ENCODE results near the gene SPAG4.
A peak's percentile ranks its signal among the peaks of the same experiment; 100 is the strongest.

SPAG4 gene, protein sequence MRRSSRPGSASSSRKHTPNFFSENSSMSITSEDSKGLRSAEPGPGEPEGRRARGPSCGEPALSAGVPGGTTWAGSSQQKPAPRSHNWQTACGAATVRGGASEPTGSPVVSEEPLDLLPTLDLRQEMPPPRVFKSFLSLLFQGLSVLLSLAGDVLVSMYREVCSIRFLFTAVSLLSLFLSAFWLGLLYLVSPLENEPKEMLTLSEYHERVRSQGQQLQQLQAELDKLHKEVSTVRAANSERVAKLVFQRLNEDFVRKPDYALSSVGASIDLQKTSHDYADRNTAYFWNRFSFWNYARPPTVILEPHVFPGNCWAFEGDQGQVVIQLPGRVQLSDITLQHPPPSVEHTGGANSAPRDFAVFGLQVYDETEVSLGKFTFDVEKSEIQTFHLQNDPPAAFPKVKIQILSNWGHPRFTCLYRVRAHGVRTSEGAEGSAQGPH

DNA sequence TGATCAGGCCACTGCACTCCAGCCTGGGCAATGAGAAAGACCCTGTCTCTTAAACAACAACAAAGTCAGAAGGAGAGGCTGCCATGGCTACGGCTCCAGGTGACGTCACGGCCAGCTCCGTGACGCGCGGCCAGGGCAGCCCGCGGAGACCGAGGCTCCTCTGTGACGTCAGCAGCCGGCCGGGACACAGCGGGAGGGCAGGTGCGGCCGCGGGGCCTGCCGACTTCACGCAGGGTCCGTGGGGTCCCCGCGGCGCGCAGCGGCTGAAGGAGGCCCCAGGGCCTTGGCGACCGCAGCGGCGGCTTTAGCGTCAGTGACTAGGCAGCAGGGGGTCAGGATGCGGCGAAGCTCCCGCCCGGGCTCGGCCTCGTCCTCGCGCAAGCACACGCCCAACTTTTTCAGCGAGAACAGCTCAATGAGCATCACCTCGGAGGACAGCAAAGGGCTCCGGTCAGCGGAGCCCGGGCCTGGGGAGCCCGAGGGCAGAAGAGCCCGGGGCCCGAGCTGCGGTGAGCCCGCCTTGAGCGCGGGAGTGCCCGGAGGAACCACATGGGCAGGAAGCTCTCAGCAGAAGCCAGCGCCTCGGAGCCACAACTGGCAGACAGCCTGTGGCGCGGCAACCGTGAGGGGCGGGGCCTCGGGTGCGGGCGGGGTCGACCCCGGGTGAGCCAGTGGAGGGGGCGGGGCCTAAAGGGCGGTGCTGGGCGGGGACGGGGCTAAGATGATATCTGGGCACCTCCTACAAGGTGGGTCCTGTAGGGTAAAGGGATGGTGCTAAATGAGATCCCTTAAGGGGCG, at the start of gene SPAG4:
Gene SPAG4 (plus strand): TSS at position 163 of the 798 bp plus-strand sequence. CDS start 175 bp downstream, at position 338.
- Histone ChIP-seq H3K4me3 (replicated peaks; ENCODE audit: low read depth, low read length) (peak within 1 kb of the TSS; percentile 74), H3K27me3 (replicated peaks; ENCODE audit: control insufficient read depth, insufficient read depth, low read length) (no peaks in the 10 kb centered on the region), H3K36me3 (ENCODE audit: control insufficient read depth, insufficient read depth, low read length) (no peaks in the 10 kb centered on the region)
- peak; percentile 98 for DNase-seq (ENCODE audit: extremely low read depth, insufficient read length)
- TF ChIP-seq, protein P1, sequence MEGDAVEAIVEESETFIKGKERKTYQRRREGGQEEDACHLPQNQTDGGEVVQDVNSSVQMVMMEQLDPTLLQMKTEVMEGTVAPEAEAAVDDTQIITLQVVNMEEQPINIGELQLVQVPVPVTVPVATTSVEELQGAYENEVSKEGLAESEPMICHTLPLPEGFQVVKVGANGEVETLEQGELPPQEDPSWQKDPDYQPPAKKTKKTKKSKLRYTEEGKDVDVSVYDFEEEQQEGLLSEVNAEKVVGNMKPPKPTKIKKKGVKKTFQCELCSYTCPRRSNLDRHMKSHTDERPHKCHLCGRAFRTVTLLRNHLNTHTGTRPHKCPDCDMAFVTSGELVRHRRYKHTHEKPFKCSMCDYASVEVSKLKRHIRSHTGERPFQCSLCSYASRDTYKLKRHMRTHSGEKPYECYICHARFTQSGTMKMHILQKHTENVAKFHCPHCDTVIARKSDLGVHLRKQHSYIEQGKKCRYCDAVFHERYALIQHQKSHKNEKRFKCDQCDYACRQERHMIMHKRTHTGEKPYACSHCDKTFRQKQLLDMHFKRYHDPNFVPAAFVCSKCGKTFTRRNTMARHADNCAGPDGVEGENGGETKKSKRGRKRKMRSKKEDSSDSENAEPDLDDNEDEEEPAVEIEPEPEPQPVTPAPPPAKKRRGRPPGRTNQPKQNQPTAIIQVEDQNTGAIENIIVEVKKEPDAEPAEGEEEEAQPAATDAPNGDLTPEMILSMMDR (IDR thresholded peaks at IDR 0.05; ENCODE audit: insufficient read depth, low read length, poor library complexity, severe bottlenecking) = no peak

DNA sequence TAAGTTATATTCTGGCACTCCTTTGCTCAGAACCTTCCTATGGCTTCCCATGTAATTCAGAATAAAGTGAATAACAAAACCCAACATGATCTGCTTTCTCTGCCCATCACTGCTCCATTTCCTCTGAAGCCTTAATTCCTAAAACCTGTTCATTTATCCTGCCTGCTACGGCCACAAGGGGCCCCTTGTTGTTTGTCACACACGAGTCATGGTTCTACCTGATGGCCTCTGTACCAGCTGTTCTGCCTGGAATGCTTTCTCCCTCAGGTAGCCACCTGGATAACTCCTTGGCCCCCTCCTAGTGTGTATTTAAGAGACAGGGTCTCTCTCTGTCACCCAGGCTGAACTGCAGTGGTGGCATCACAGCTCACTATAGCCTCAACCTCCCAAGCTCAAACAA, 47.0 kb upstream of the SPAG4 start:
- TF ChIP-seq, protein P1 (IDR thresholded peaks at IDR 0.05; ENCODE audit: insufficient read depth, low read length, poor library complexity, severe bottlenecking) = peak; percentile 33
- Histone ChIP-seq H3K27me3 (replicated peaks; ENCODE audit: control insufficient read depth, insufficient read depth, low read length) (no peaks in the 10 kb centered on the region), H3K4me3 (replicated peaks; ENCODE audit: low read depth, low read length) (no peak overlapping the region), H3K36me3 (ENCODE audit: control insufficient read depth, insufficient read depth, low read length) (no peaks in the 10 kb centered on the region)
- DNase-seq (ENCODE audit: extremely low read depth, insufficient read length) = no peak

DNA sequence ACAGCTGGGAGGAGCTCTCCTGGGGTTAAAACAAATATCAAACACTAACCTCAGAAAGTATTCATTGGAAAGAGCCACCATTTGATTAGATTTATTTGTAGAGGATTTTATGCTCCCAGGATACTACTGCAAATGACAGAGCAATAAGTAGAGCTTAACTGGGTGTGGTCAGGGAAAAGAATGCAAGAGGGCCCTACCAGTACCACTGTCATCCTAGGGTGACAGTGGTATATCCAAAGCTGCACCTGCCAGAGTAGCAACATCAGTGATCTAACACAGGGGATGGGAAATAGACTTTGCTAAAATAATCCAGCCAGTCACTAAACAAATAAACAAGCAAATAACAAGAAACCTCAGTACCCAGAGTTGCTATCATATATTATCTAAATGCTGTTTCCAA, 44.1 kb upstream of the SPAG4 start:
- no peak for DNase-seq (ENCODE audit: extremely low read depth, insufficient read length)

DNA sequence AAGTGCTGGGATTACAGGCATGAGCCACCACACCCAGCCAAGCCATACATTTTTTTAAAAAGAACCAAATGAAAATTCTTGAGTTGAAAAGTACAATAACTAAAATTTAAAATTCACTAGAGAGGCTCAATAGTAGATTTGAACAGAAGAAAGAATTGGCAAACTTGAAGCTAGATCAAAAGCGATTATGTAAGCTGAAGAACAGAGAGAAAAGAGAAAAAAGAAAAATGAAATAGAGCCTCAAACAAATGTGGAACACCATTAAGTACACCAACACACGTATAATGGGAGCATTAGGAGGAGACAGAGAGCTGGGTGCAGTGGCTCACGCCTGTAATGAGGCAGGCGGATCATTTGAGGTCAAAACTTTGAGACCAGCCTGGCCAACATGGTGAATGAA, 42.8 kb upstream of the SPAG4 start:
- DNase-seq (ENCODE audit: extremely low read depth, insufficient read length) = no peak
- H3K27me3 ChIP-seq (replicated peaks; ENCODE audit: control insufficient read depth, insufficient read depth, low read length) = no peaks in the 10 kb centered on the region
- TF ChIP-seq, protein P1 (IDR thresholded peaks at IDR 0.05; ENCODE audit: insufficient read depth, low read length, poor library complexity, severe bottlenecking) = no peak
- H3K36me3 ChIP-seq (ENCODE audit: control insufficient read depth, insufficient read depth, low read length) = no peaks in the 10 kb centered on the region
- H3K4me3 ChIP-seq (replicated peaks; ENCODE audit: low read depth, low read length) = no peak overlapping the region

More for the DNA sequence above, 44.1 kb upstream of the SPAG4 start:
- Histone ChIP-seq H3K4me3 (replicated peaks; ENCODE audit: low read depth, low read length) (no peak overlapping the region), H3K27me3 (replicated peaks; ENCODE audit: control insufficient read depth, insufficient read depth, low read length) (no peaks in the 10 kb centered on the region), H3K36me3 (ENCODE audit: control insufficient read depth, insufficient read depth, low read length) (no peaks in the 10 kb centered on the region)
- TF ChIP-seq, protein P1 (IDR thresholded peaks at IDR 0.05; ENCODE audit: insufficient read depth, low read length, poor library complexity, severe bottlenecking) = no peak

DNA sequence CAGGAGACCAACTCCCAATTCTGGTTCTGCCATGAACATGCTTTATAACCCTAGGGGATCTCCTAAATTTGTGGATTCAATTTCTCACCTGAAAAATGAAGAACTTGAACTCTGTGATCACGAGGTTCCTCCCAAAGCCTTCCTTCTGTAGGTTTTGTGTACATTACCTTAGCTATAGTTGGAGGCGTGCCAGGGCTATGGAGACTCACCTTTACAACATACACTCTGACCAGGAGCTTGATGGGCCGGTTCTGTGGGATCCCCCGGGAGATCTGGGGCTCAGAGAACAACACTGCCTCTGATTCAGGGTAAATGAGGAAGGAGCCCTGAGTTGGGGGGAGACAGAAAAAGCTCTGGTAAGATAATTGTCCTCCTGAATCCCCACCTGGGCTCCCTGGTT, 39.7 kb upstream of the SPAG4 start:
- H3K27me3 ChIP-seq (replicated peaks; ENCODE audit: control insufficient read depth, insufficient read depth, low read length) = no peaks in the 10 kb centered on the region
- TF ChIP-seq, protein P1 (IDR thresholded peaks at IDR 0.05; ENCODE audit: insufficient read depth, low read length, poor library complexity, severe bottlenecking) = no peak
- H3K4me3 ChIP-seq (replicated peaks; ENCODE audit: low read depth, low read length) = no peak overlapping the region
- no peak for DNase-seq (ENCODE audit: extremely low read depth, insufficient read length)
- no peaks in the 10 kb centered on the region for H3K36me3 ChIP-seq (ENCODE audit: control insufficient read depth, insufficient read depth, low read length)
